ENCODE results near the gene LYG1. TPM values are rescaled to one million over a fixed set of nuclear protein-coding genes. Genes with fewer than 3 reads are reported as not detected.
A peak's percentile ranks its signal among the peaks of the same experiment; 100 is the strongest.
"Not testable (repeated sequence)": the region's sequence is repeated elsewhere in the genome, so short reads cannot be mapped to it uniquely, and the experiment has no call there.

The LYG1 gene
- polyA plus RNA-seq, 1 experiment, result 0.85 TPM

DNA sequence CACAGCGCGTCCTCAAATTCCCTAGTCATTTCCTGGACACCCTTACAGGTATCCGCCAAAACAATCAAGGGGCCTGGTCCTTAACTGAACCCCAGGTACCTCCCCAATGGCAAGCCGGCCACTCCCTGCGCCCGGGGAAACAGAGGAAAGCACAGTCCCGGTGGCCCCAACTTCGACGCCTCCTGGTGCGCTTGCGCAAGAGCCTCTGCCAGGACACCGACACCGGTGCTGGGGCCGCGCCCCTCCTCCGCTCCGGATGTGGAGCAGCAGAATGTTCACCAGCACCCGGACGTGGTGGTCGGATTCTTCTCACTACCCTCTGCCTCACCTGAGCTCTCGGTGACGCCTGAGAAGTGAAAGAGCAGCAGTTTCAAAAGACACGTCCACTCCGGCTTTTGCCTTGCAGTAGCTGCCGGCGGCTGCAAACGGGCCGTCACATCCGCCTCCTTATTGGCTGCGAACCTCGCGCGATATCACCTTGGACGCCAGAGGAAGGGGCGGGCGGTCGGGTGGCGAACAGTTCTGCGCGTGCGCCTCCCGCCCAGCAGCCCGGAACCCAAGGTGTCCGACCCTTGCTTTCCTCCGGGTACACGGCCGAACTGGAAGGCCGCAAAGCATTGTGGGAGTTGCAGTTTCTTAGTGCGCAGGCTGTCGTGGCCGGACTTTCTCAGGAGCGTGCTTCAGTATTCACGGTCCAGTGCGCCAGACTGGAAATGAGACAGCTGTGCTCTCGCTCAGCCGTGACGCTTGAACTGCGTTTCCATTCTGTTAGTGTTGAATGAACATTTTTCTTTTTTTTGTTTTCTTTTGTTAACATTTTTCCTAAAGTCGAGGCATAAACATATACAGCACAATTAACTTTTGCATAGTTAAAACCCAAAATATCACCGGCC, 35.2 kb upstream of the LYG1 start, which contains the start of gene TXNDC9:
Gene TXNDC9 (minus strand): TSS at position 423 of the 893 bp plus-strand sequence. CDS start 3,123 bp downstream, outside the sequence.
- peaks cover 5% of the 10 kb centered on the region; the same call in 1 of the 2 replicates for H3K36me3 ChIP-seq (ENCODE audit: control insufficient read depth, insufficient read depth, low read length)
- H3K4me3 ChIP-seq (ENCODE audit: low read depth, low read length), result peak within 1 kb of the TSS; percentile 97
- ChIA-PET CTCF (interaction anchor here (0.6 to 3.9 kb wide), 21 partner anchors 11 to 926 kb away, joined by 3 to 16 read pairs (median 4); partner anchors contain the start of genes LIPT1, MITD1, MRPL30 and REV1), POLR2A (interaction anchor here (0.7 to 0.9 kb wide), 2 partner anchors 154 to 1227 kb away, joined by 3 read pairs; partner anchors contain the start of gene PDCL3)
- no peaks in the 10 kb centered on the region for H3K27me3 ChIP-seq (ENCODE audit: control insufficient read depth, insufficient read depth, low read length)
- DNase-seq (ENCODE audit: low read depth), result peak; percentile 95
- TF ChIP-seq, protein P1, sequence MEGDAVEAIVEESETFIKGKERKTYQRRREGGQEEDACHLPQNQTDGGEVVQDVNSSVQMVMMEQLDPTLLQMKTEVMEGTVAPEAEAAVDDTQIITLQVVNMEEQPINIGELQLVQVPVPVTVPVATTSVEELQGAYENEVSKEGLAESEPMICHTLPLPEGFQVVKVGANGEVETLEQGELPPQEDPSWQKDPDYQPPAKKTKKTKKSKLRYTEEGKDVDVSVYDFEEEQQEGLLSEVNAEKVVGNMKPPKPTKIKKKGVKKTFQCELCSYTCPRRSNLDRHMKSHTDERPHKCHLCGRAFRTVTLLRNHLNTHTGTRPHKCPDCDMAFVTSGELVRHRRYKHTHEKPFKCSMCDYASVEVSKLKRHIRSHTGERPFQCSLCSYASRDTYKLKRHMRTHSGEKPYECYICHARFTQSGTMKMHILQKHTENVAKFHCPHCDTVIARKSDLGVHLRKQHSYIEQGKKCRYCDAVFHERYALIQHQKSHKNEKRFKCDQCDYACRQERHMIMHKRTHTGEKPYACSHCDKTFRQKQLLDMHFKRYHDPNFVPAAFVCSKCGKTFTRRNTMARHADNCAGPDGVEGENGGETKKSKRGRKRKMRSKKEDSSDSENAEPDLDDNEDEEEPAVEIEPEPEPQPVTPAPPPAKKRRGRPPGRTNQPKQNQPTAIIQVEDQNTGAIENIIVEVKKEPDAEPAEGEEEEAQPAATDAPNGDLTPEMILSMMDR (IDR thresholded peaks at IDR 0.05; ENCODE audit: insufficient read depth, low read depth, low read length), result no peak

GRCh38 chr2:99325384-99325783, 24.4 kb upstream of the LYG1 start:
- CTCF ChIA-PET, result interaction anchor here (0.7 kb wide), 1 partner anchor 12 kb away, joined by 3 read pairs; the partner anchor contains the start of gene EIF5B
- Histone ChIP-seq H3K36me3 (ENCODE audit: control insufficient read depth, insufficient read depth, low read length) (peaks cover 9% of the 10 kb centered on the region), H3K4me3 (ENCODE audit: low read depth, low read length) (no peak overlapping the region), H3K27me3 (ENCODE audit: control insufficient read depth, insufficient read depth, low read length) (no peaks in the 10 kb centered on the region)
- TF ChIP-seq, protein P1 (IDR thresholded peaks at IDR 0.05; ENCODE audit: insufficient read depth, low read depth, low read length), result no peak
- no peak for DNase-seq (ENCODE audit: low read depth)
- POLR2A ChIA-PET, result no interaction called here

DNA sequence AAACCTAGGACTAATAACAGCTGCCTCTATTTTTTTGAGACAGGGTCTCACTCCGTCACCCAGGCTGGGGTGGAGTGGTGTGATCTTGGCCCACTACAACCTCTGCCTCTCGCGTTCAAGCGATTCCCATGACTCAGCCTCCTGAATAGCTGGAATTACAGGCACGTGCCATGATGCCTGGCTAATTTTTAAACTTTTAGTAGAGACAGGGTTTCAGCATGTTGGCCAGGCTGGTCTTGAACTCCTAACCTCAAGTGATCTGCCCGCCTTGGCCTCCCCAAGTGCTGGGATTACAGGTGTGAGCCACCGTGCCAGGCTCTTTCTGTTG, 16.8 kb upstream of the LYG1 start:
- H3K27me3 ChIP-seq (ENCODE audit: control insufficient read depth, insufficient read depth, low read length); DNase-seq (ENCODE audit: low read depth); POLR2A ChIA-PET; H3K4me3 ChIP-seq (ENCODE audit: low read depth, low read length): not testable (repeated sequence)
- peaks cover 12% of the 10 kb centered on the region for H3K36me3 ChIP-seq (ENCODE audit: control insufficient read depth, insufficient read depth, low read length)
- CTCF ChIA-PET, result interaction anchor here (0.6 kb wide), 1 partner anchor 893 kb away, joined by 3 read pairs; no protein-coding TSS in a partner anchor

DNA sequence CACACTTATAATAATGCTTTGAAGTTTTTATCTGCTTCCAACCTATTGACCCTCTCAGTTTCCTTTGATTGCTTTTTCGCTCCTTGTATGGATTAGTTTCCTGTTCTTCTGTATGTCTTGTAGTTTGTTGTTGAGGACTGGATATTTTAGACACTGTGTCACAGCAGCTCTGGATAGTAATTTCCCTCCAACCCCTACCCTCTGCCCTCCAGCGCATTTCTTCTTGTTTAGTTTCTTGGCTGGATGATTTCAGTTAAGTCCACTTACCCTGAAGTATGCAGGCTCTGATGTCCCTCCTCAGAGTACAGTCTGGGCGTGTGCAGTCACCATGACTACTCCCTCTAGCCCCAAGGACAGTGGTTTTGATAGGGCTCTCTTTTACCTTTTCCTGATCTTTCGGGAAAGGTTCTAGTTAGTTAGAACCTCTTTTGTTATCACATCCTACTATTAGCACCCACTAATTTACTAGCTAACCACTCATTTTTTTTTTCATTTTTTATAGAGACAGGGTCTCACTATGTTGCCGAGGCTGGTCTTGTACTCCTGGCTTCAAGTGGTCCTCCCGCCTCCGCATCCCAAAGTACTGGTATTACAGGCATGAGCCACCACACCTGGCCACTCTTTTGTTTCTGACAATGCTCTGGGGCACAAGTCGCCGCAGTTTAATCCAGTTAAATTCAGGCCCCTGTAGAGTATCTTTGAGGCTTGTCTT, 16.3 kb upstream of the LYG1 start:
- Histone ChIP-seq H3K36me3 (ENCODE audit: control insufficient read depth, insufficient read depth, low read length) (peaks cover 12% of the 10 kb centered on the region), H3K4me3 (ENCODE audit: low read depth, low read length) (no peak overlapping the region), H3K27me3 (ENCODE audit: control insufficient read depth, insufficient read depth, low read length) (no peaks in the 10 kb centered on the region)
- TF ChIP-seq, protein P1 (IDR thresholded peaks at IDR 0.05; ENCODE audit: insufficient read depth, low read depth, low read length), result no peak
- DNase-seq (ENCODE audit: low read depth), result no peak
- CTCF ChIA-PET, result interaction anchor here (0.6 kb wide), 1 partner anchor 129 kb away, joined by 3 read pairs; no protein-coding TSS in a partner anchor
- POLR2A ChIA-PET, result no interaction called here

DNA sequence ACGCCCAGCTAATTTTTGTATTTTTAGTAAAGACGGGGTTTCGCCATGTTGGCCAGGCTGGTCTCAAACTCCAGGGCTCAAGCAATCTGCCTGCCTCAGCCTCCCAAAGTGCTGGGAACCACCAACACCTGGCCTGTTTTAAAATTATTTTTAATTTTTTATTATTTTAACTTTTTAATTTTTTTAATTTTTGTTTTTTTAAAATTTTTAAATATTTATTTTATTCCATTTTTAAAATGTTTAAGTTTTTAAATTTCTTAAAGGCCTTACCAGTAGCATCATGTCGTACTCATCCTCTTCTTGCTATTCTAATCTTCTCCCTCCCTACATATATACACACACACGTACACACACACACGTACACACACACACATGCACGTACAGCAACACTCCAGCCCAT, 1.4 kb downstream of the LYG1 start:
- CTCF ChIA-PET, result no interaction called here
- Histone ChIP-seq H3K36me3 (ENCODE audit: control insufficient read depth, insufficient read depth, low read length) (no peaks in the 10 kb centered on the region), H3K4me3 (ENCODE audit: low read depth, low read length) (no peak overlapping the region), H3K27me3 (ENCODE audit: control insufficient read depth, insufficient read depth, low read length) (no peaks in the 10 kb centered on the region)
- no peak for DNase-seq (ENCODE audit: low read depth)
- POLR2A ChIA-PET, result no interaction called here
- TF ChIP-seq, protein P1 (IDR thresholded peaks at IDR 0.05; ENCODE audit: insufficient read depth, low read depth, low read length), result no peak
